Panc1 (cell line): ENCODE results near the gene ROPN1L. TPM values are rescaled to one million over a fixed set of nuclear protein-coding genes. Genes with fewer than 3 reads are reported as not detected.

Experiments used
- ATAC-seq: fragments of 200-7000 bp; cut with Tn5 transposase; 2 replicates; pipeline ENCODE4 v1.9.1; 2020; ENCODE audit warnings: mild to moderate bottlenecking, moderate library complexity
- BruUV-seq: library from RNA; stranded (reverse); fragments of 400-500 nt; replicated peaks from 2 replicates; lab custom pipeline; 2021; lab: Mats Ljungman, UMichigan
- CTCF ChIA-PET: fragments of 300-600 bp; sonication (Branson Sonifier 250); formaldehyde crosslinking; loops from one replicate; lab custom pipeline; 2022; ENCODE audit warnings: antibody characterized with exemption; lab: Charles Lee
- POLR2A ChIA-PET: fragments of 300-600 bp; sonication (Branson Sonifier 250); formaldehyde crosslinking; loops from one replicate; lab custom pipeline; 2022; ENCODE audit warnings: antibody characterized with exemption; lab: Charles Lee
- DNase-seq: peaks from one replicate; pipeline ENCODE4 v3.0.0-alpha.2; 2010; ENCODE audit warnings: low read depth, low spot score
- H3K27ac ChIP-seq: 2 replicates; pipeline ENCODE4 v1.5.1; 2011; ENCODE audit warnings: mild to moderate bottlenecking, low read length, inconsistent platforms
- H3K27me3 ChIP-seq: fragments of 200-500 bp; sonication (Bioruptor generic); 2 replicates; pipeline ENCODE4 v1.6.0; 2014; ENCODE audit warnings: low read length, inconsistent platforms; ENCODE audit not compliant: control insufficient read depth, insufficient read depth
- H3K36me3 ChIP-seq: fragments of 200-500 bp; sonication (Bioruptor generic); 2 replicates; pipeline ENCODE4 v1.5.1; 2014; ENCODE audit warnings: inconsistent platforms, mild to moderate bottlenecking, low read length, moderate library complexity; ENCODE audit not compliant: control insufficient read depth, insufficient read depth
- H3K4me1 ChIP-seq: 2 replicates; pipeline ENCODE4 v1.5.1; 2011; ENCODE audit warnings: inconsistent platforms, mild to moderate bottlenecking, low read length, moderate library complexity; ENCODE audit not compliant: control insufficient read depth, insufficient read depth
- H3K4me3 ChIP-seq, 2 experiments: 2 replicates each; pipeline ENCODE4 v1.5.1; 2011 to 2012; ENCODE audit warnings: low read depth in 2 of 2, low read length in 2 of 2, mild to moderate bottlenecking in 2 of 2, inconsistent platforms in 1 of 2, moderate library complexity in 1 of 2
- H3K9me3 ChIP-seq: fragments of 200-500 bp; sonication (Bioruptor generic); 2 replicates; pipeline ENCODE4 v1.5.1; 2014; ENCODE audit warnings: low read depth, mild to moderate bottlenecking, inconsistent platforms, low read length, moderate library complexity; ENCODE audit not compliant: control insufficient read depth, insufficient read depth
- CTCF ChIP-seq: fragments of 450-650 bp; IDR thresholded peaks from 2 replicates; pipeline ENCODE4 v1.5.1; 2017; ENCODE audit warnings: mild to moderate bottlenecking
- POLR2AphosphoS5 ChIP-seq: IDR thresholded peaks from 2 replicates; pipeline ENCODE4 v1.6.1; 2012; ENCODE audit warnings: mild to moderate bottlenecking, low read depth, low read length, moderate library complexity
- REST ChIP-seq, 2 experiments: IDR thresholded peaks; 2 replicates each; pipeline ENCODE4 v1.6.1; 2011 to 2012; ENCODE audit warnings: low read depth in 2 of 2, control low read depth in 1 of 2, low read length in 1 of 2, mild to moderate bottlenecking in 1 of 2, moderate library complexity in 1 of 2; ENCODE audit not compliant: insufficient read depth in 1 of 2
- SIN3A ChIP-seq: IDR thresholded peaks from 2 replicates; pipeline ENCODE4 v1.6.1; 2012; ENCODE audit warnings: low read depth, mild to moderate bottlenecking, low read length, moderate library complexity, borderline replicate concordance; ENCODE audit not compliant: insufficient read depth
- TCF7L2 ChIP-seq: IDR thresholded peaks from 2 replicates; pipeline ENCODE4 v1.6.1; 2011; ENCODE audit warnings: mild to moderate bottlenecking, low read depth, low read length, inconsistent platforms
- in situ Hi-C: cut with HindIII; loops from 2 replicates; pipeline ENCODE4 v1.10.0; 2016; ENCODE audit warnings: low sequenced_read_pairs, low pct_unique_long_range_greater_than_20kb
- intact Hi-C: fragments of 100-400 bp; cut with micrococcal nuclease; formaldehyde crosslinking; loops from one replicate; pipeline ENCODE4 v1.10.0; 2022; ENCODE audit not compliant: unreplicated experiment
- total RNA-seq: library from RNA; stranded (reverse); gene quantifications from one replicate; pipeline ENCODE4 v1.2.1, GENCODE V29; 2021; ENCODE audit not compliant: unreplicated experiment

ROPN1L gene
- total RNA-seq, 1 experiment from 2014 or later, result 3.0 TPM

- ChIA-PET CTCF (interaction anchor here (0.9 to 4.9 kb wide), 3 partner anchors 171 to 176 kb away, joined by 3 to 53 read pairs (median 4); no protein-coding TSS in a partner anchor), POLR2A (no interaction called here)
- DNase-seq (no peak), ATAC-seq (no peak)
- Histone ChIP-seq H3K4me1 (peaks cover 48% of the 10 kb centered on the region), H3K36me3 (no peaks in the 10 kb centered on the region), H3K4me3 (no peak overlapping the region), H3K9me3 (no peaks in the 10 kb centered on the region), H3K27me3 (no peaks in the 10 kb centered on the region), H3K27ac (peak overlapping the region; percentile 44; the same call in 1 of the 2 replicates)
- TF ChIP-seq CTCF (no peak), TCF7L2 (no peak)
- in situ Hi-C loops, result no loop called here
- BruUV-seq, result no TSS peak
- intact Hi-C loops, result loop anchor here (2.0 to 10.0 kb wide), 4 partner anchors 111 to 731 kb away; partner anchors contain the start of gene ANKRD33B
These were observed 11.9 kb downstream of the ROPN1L start for GRCh38 chr5:10453545-10453944.

GRCh38 chr5:10454591-10455276 lies 13.1 kb downstream of the ROPN1L start:
- intact Hi-C loops, result loop anchor here (5.0 to 10.0 kb wide), 3 partner anchors 110 to 730 kb away; partner anchors contain the start of gene ANKRD33B
- Histone ChIP-seq H3K27me3 (no peaks in the 10 kb centered on the region), H3K4me3 (no peak overlapping the region), H3K36me3 (no peaks in the 10 kb centered on the region), H3K27ac (peak overlapping the region; percentile 57; the same call in 1 of the 2 replicates), H3K9me3 (no peaks in the 10 kb centered on the region), H3K4me1 (peaks cover 51% of the 10 kb centered on the region)
- TF ChIP-seq SIN3A (no peak), TCF7L2 (no peak), REST (IDR thresholded peaks at IDR 0.05; ENCODE audit: insufficient read depth in 1 of 2, low read depth in 2 of 2, low read length in 1 of 2) (no peak), CTCF (no peak), POLR2AphosphoS5 (no peak)
- POLR2A ChIA-PET, result interaction anchor here (0.7 kb wide), 1 partner anchor 15 kb away, joined by 7 read pairs; no protein-coding TSS in a partner anchor
- CTCF ChIA-PET, result interaction anchor here (0.6 to 4.9 kb wide), 4 partner anchors 12 to 173 kb away, joined by 3 to 53 read pairs (median 4); no protein-coding TSS in a partner anchor
- no TSS peak for BruUV-seq
- DNase-seq (no peak), ATAC-seq (no peak)
- in situ Hi-C loops, result no loop called here
